HEK293T (cell line): ENCODE data around the gene AXDND1.

Source experiments
- BHLHE40 ChIP-seq: fragments of 450-650 bp; IDR thresholded peaks from 2 replicates; pipeline ENCODE4 v1.6.1; 2016; ENCODE audit warnings: mild to moderate bottlenecking, moderate library complexity, borderline replicate concordance
- FOXK2 ChIP-seq: fragments of 450-650 bp; IDR thresholded peaks from 2 replicates; pipeline ENCODE4 v1.6.1; 2016; ENCODE audit warnings: mild to moderate bottlenecking
- FOXM1 ChIP-seq: fragments of 450-650 bp; IDR thresholded peaks from 2 replicates; pipeline ENCODE4 v1.6.1; 2017; ENCODE audit warnings: mild to moderate bottlenecking, borderline replicate concordance
- HDGF ChIP-seq: fragments of 450-650 bp; IDR thresholded peaks from 2 replicates; pipeline ENCODE4 v1.6.1; 2017; ENCODE audit warnings: antibody characterized with exemption, borderline replicate concordance
- L3MBTL2 ChIP-seq: fragments of 450-650 bp; conservative IDR thresholded peaks from 2 replicates; pipeline ENCODE4 v1.6.1; 2016; ENCODE audit warnings: mild to moderate bottlenecking
- PKNOX1 ChIP-seq: fragments of 450-650 bp; IDR thresholded peaks from 2 replicates; pipeline ENCODE4 v1.6.1; 2016
- SP1 ChIP-seq: fragments of 450-650 bp; IDR thresholded peaks from 2 replicates; pipeline ENCODE4 v1.6.1; 2017
- ZNF384 ChIP-seq: fragments of 450-650 bp; IDR thresholded peaks from 2 replicates; pipeline ENCODE4 v1.6.1; 2016

- TF ChIP-seq FOXK2 (no peak), HDGF (no peak), FOXM1 (no peak), ZNF384 (no peak), BHLHE40 (no peak), SP1 (no peak), L3MBTL2 (no peak), PKNOX1 (no peak)
These were observed 181.3 kb downstream of the AXDND1 start for GRCh38 chr1:179547021-179547535.
